ENCODE data around the gene PTPRS. TPM values are rescaled to one million over a fixed set of nuclear protein-coding genes. Genes with fewer than 3 reads are reported as not detected.

Gene PTPRS
- total and polyA plus RNA-seq, 2 of the 8 experiments (the other 6 are each of a cell fraction or from before 2014, with no cell fraction given), result 96.8 to 223 TPM

DNA sequence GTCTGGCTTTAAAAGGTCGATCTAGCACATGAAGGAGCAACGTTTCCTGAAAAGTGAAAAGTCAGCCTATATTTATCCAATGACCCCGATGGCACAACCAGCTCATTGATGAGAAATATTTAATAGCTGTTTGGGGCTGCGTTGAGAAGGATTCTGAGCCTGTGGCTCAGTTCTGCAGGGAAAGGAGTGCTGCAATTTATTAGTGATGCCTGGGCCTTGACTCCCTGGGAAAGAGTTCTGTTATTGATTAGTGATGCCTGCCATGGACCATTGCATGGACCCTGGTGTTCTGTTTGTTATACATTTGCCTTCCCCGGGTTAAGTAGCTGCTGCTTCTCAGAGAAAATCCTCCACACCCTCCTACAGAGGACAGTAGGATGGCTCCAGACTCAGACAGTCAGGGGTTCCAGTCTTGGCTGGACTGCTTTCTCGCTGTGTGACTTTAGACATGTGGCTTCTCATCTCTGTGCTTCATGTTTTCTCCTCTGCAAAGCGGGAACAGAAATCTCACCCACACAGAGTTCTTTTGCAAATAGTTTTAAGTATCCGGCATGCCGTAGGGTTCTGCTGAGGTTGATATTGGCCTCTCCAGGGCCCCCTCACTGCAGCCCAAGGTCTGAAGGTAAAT lies 17.7 kb upstream of the PTPRS start:
- H3K18ac ChIP-seq (ENCODE audit: extremely low read depth, low read length), result peak overlapping the region; percentile 97
- no peak overlapping the region for H3K23ac ChIP-seq (ENCODE audit: insufficient read length)
- 0 out of 2 replicates have a peak overlapping the region, but pooled peaks have one; percentile 7 for H2BK12ac ChIP-seq (ENCODE audit: low read depth, low read length)
- H3K4me1 ChIP-seq (replicated peaks in 1 of 4; ENCODE audit: control insufficient read depth in 3 of 4, insufficient read depth in 4 of 4, low read length in 3 of 4), result no peaks in the 10 kb centered on the region; a peak in 4 of 7 replicates
- no peak overlapping the region for H3K27ac ChIP-seq (ENCODE audit: low read depth, low read length)
- peak overlapping the region; percentile 56 to 67 for H3K4me2 ChIP-seq (ENCODE audit: insufficient read depth in 1 of 2, low read depth in 2 of 2, low read length in 2 of 2)
- no peak overlapping the region for H3K14ac ChIP-seq (ENCODE audit: insufficient read length)
- peak overlapping the region; percentile 34 for H4K91ac ChIP-seq (replicated peaks; ENCODE audit: insufficient read length, low read length)
- no peak overlapping the region for H4K5ac ChIP-seq (ENCODE audit: insufficient read length, low read depth, low read length)
- H3K9ac ChIP-seq (replicated peaks in 1 of 4; ENCODE audit: extremely low read depth in 1 of 4, low read depth in 3 of 4, low read length in 3 of 4), result no peak overlapping the region; a peak in 1 of 7 replicates
- ChIA-PET POLR2A (ENCODE audit: partially characterized antibody) (no interaction called here), CTCF (ENCODE audit: partially characterized antibody) (interaction anchor here (1.2 kb wide), 1 partner anchor 12 kb away, joined by 4 read pairs; no protein-coding TSS in a partner anchor)
- H3K36me3 ChIP-seq (ENCODE audit: control insufficient read depth in 2 of 4, insufficient read depth in 4 of 4, low read length in 3 of 4), result no peaks in the 10 kb centered on the region
- no peak overlapping the region for H2BK5ac ChIP-seq (ENCODE audit: low read depth, low read length)
- no peaks in the 10 kb centered on the region for H3K9me3 ChIP-seq (ENCODE audit: insufficient read depth in 2 of 2, low read depth in 1 of 2, low read length in 1 of 2)
- H2BK120ac ChIP-seq (replicated peaks; ENCODE audit: low read depth, low read length), result no peak overlapping the region
- H2BK20ac ChIP-seq (ENCODE audit: low read length), result no peak overlapping the region
- H3K79me2 ChIP-seq (ENCODE audit: control insufficient read depth in 1 of 2, insufficient read depth in 2 of 2, low read length in 2 of 2), result no peaks in the 10 kb centered on the region
- FAIRE-seq (peak; percentile 95), DNase-seq (ENCODE audit: low read depth in 1 of 2, low spot score in 2 of 2) (no peak)
- H3K27me3 ChIP-seq (replicated peaks in 1 of 4; ENCODE audit: control insufficient read depth in 3 of 4, extremely low read depth in 1 of 4, insufficient read depth in 3 of 4, low read length in 3 of 4), result peaks cover 0 to 3% (median 0%) of the 10 kb centered on the region in 4 experiments; a peak in 1 of 7 replicates
- peak overlapping the region; percentile 4 to 46 (median 17); a peak in 4 of 8 replicates for H3K4me3 ChIP-seq (ENCODE audit: extremely low read depth in 1 of 4, insufficient read depth in 2 of 4, low read depth in 3 of 4, low read length in 4 of 4)
- H2AK5ac ChIP-seq (ENCODE audit: low read depth, low read length), result no peak overlapping the region
- no peak overlapping the region for H4K8ac ChIP-seq (ENCODE audit: extremely low read depth, insufficient read depth, low read length)
- H3K79me1 ChIP-seq (ENCODE audit: low read depth, low read length), result no peaks in the 10 kb centered on the region
- no peaks in the 10 kb centered on the region for H3K23me2 ChIP-seq (ENCODE audit: low read depth, low read length)
- 73% methylated on average over 9 of the region's 9 CpGs; no CpG with 5 or more reads in 1 of the 2 experiments for WGBS, 2 experiments (ENCODE audit: extremely low coverage in 1 of 2, insufficient coverage in 1 of 2, insufficient read length in 1 of 2, insufficient replicate concordance in 2 of 2, low coverage in 1 of 2, low lambda C conversion rate in 2 of 2, missing lambda C conversion rate in 1 of 2)
- no peak overlapping the region for H3K4ac ChIP-seq (replicated peaks; ENCODE audit: insufficient read length, low read depth, low read length)
- H2BK15ac ChIP-seq (ENCODE audit: low read length), result no peak overlapping the region
- H2AFZ ChIP-seq (ENCODE audit: low read length), result peak overlapping the region; percentile 97
- H3K56ac ChIP-seq (replicated peaks; ENCODE audit: insufficient read length, low read depth, low read length), result no peak overlapping the region
- H4K20me1 ChIP-seq (replicated peaks in 1 of 2; ENCODE audit: control insufficient read depth in 1 of 2, insufficient read depth in 2 of 2, low read length in 2 of 2), result no peaks in the 10 kb centered on the region
- no peak for TF ChIP-seq ASH2L (IDR thresholded peaks at IDR 0.05; ENCODE audit: low read length)
- TF ChIP-seq GTF2F1 (IDR thresholded peaks at IDR 0.05; ENCODE audit: borderline replicate concordance, low read depth, low read length), result no peak
- no peak for TF ChIP-seq KDM4A (IDR thresholded peaks at IDR 0.05; ENCODE audit: low read depth, low read length, severe bottlenecking)
- no peak for TF ChIP-seq KDM5A (IDR thresholded peaks at IDR 0.05; ENCODE audit: low read length)
- TF ChIP-seq YY1 (IDR thresholded peaks at IDR 0.05; ENCODE audit: low read depth, low read length), result 0 out of 2 replicates have a peak, but pooled peaks have one; percentile 63
- no peak for TF ChIP-seq CEBPB (IDR thresholded peaks at IDR 0.05; ENCODE audit: low read depth, low read length)
- TF ChIP-seq SP2 (IDR thresholded peaks at IDR 0.05; ENCODE audit: low read length), result no peak
- TF ChIP-seq, protein P1, sequence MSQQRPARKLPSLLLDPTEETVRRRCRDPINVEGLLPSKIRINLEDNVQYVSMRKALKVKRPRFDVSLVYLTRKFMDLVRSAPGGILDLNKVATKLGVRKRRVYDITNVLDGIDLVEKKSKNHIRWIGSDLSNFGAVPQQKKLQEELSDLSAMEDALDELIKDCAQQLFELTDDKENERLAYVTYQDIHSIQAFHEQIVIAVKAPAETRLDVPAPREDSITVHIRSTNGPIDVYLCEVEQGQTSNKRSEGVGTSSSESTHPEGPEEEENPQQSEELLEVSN (IDR thresholded peaks at IDR 0.05), result no peak
- no peak for TF ChIP-seq SIRT6 (IDR thresholded peaks at IDR 0.05; ENCODE audit: low read length)
- TF ChIP-seq, protein P2, sequence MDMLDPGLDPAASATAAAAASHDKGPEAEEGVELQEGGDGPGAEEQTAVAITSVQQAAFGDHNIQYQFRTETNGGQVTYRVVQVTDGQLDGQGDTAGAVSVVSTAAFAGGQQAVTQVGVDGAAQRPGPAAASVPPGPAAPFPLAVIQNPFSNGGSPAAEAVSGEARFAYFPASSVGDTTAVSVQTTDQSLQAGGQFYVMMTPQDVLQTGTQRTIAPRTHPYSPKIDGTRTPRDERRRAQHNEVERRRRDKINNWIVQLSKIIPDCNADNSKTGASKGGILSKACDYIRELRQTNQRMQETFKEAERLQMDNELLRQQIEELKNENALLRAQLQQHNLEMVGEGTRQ (IDR thresholded peaks at IDR 0.05; ENCODE audit: low read length), result no peak
- TF ChIP-seq CREB1 (IDR thresholded peaks at IDR 0.05), result no peak
- TF ChIP-seq EP300 (IDR thresholded peaks at IDR 0.05; ENCODE audit: borderline replicate concordance in 1 of 2, low read depth in 2 of 2, low read length in 2 of 2), result no peak

All from H1 (cell line).